A673 (cell line): ENCODE measurements around the gene RIC8B.

Experiments used
- CTCF ChIP-seq: fragments of 300-800, 200-600 bp; sonication (generic); conservative IDR thresholded peaks from 2 replicates; pipeline ENCODE4 v1.5.1; 2017; ENCODE audit warnings: low read depth, mild to moderate bottlenecking, antibody characterized with exemption, low read length, moderate library complexity, mixed read lengths
- EZH2 ChIP-seq: fragments of 200-600 bp; sonication (generic); IDR thresholded peaks from 2 replicates; pipeline ENCODE4 v1.6.1; 2017; ENCODE audit warnings: borderline replicate concordance, low read depth, mild to moderate bottlenecking, mixed read lengths, antibody characterized with exemption, low read length; ENCODE audit not compliant: poor library complexity, severe bottlenecking

- no peak for TF ChIP-seq CTCF
- TF ChIP-seq EZH2 = no peak
Measured at GRCh38 chr12:106754331-106754730, 20.2 kb upstream of the RIC8B start.
